ENCODE results near the gene AKNA.
A peak's percentile ranks its signal among the peaks of the same experiment; 100 is the strongest.

Gene AKNA

DNA sequence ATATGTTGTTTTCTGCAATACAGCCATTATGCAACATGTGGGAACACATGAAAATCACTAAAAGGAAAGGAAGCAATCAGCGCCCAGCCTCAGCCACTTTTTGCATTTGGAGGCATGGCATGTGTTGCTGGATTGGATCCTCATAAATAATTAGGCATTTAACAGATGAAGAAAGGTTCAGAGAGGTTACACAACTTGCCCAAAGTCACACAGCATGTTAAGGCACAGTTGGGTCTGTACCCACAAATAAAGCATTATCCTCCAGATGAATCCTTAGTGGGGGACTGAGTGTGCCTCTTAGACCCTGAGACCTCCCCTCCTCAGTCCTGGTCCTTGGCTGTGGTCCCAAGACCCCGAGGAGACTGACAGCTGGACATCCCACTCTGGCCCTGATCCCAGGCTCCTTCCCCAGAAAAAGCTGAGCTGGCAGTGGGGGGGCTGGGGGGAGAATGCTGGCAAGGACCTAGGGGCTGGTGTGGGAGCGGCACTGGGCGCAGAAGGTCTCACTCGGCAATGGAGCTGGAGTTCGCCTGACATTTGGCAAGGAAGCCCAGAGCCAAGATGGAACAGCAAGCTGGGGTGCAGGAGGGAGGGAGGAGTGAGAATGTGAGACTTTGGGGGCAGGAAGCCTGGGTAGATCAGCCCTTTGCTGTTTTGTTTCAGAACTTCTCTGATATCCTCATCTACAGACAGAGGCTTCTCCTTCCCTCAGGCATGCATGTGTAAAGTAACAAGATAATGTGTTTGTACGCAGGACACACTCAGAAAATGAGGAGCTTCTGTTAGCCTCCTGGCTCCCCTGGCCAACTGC, 6.9 kb upstream of the AKNA start:
- DNase-seq = peak in 1 of 2 experiments; percentile 49

DNA sequence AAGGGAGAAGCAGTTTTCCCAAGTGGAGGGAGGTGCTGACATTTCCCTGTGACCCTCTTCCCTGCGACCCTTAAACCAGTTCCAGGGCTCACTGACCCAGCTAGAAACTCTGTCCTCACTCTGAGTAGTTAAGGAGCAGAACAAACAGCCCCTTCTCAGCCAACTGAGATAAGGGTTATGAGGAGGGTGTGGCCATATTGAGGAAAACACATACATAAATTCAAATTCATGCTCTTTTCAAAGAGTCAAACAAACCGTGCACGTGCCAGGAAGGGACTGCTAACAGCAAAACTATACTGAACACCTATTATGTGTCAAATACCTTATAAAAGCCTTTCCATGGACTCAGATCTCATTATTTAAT, 4.9 kb upstream of the AKNA start:
- no peak for DNase-seq

DNA sequence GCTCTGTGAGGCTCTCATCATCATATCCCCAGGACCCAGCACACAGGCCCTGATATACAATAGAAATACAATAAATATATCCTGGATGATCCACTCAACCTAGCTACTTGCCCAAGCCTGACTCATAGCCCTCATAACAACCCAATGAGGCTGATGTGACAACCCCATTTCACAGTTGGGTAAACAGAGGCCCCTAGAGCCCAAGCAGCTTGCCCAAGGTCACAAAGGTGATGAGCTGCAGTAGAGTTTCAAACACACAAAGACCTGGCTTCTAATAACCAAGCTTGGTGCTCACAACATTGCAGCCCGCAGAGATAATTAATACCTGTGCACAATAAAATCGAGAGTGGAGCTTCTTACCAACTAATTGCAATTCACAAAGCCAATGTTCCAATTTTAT, 3.2 kb upstream of the AKNA start:
- DNase-seq = no peak

DNA sequence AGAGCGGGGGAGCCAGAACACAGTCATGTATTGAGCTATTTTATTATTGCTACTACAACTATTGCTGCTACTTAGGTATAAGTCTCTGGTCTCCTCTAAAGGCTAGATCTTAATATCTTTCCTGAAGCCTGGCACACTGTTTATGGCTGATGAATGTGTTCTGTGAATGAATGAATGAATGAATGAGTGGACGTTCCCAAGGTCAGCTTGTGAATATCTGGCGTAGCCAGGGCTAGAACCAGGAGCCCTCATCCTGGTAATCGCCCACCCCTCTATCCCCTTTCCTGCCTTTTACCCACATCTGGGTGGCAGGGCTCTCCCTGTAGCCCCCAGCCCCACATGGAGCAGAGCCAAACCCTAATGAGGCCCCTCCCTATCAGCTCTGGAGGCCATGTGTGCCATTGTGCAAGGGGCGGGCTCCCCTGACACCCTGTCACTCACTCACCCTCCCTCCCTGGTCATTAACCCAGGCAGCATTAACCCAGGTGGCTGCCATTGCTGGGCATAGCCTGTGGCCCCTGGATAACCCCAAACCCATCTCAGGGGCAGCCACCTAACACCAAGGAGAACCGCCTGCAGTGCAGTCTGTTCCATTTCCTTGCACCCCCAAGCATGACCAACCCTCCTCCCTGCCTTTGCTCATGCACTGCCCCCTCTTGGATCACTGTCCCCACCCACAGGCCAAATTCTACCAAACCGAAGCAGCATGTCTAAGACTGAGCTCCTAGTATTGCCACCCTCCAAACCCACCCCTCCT, 2.0 kb upstream of the AKNA start:
- no peak for DNase-seq

DNA sequence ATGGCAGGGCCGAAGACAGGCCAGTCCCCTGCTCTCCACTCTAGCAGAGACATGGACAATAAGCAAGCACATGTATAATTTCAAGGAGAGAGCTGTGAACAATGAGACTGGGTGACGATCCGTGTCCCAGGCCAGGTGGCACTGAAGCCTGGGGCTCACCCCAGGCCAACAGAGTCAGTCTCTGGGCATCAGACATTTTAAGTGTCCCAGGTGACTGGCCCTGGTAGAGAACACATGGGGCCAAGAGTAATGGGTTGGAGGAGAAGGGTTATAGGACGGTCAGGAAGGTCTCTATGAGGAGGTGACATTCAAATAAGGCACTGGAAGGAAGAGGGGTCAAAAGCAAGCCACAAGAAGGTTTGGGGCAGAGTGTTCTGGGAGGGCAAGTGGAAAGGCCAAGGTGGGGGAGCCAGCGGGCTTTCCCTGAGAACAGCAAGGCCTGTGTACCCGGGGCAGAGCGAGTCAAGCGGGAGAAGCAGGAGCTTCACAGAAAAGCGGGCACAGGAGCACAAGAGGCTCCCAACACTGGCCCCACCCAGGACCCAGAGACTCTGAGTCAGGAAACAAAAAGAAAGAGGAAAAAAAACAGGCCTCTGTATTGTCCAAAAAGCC, 1.1 kb upstream of the AKNA start:
- DNase-seq = no peak

DNA sequence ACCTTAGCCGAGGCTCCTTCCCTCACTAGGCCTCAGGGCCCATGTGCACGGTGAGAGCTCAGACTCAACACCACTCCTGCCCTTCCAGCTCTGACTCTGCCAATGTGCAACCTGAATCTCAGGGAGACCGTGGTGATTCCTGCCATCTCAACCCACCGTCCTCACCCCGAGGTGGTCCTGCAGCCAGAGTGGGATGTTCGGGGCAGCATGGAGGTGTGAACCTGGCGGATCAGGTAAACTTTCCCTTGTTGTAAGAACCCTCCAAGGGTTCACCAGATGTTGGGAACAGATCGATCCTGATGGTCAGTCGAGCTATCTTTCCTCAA, 538 bp upstream of the AKNA start:
- DNase-seq = no peak

DNA sequence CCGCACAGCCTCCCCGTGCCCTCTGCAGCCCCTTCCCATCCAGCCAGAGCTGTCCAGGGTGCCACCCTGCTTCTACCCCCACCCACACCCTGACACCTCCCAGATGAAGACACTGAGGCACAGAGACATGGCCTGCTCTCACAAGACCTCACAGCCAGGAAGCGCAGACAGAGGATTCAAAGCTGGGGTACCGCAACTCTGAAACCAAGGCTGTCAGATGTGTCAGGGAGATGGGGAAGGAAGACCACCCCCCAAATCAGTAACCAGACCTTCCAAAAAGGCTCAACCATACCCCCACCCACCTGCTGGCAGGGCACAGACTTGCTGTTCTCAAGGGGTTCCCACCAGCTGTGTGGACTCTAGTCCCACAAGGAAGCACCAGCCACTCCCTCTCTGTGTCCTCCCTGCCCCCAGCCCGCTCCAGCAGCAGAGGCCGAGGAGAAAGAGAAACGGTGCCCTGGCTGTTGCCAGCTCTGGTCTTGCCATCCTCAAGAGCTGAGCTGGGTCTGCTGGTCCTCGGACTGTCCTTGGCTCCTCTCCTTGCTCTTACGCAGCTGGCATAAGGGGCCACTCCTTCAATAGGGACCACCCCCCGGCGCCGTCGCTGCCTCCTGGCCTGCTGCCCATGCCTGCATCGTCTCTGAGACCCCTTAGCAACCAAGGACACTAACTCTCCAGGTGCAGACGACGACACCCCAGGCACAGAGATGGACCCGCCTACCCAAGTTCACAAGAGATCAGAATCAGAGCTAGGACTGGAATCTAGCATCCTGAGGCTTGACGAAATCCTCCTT, 699 bp downstream of the AKNA start:
- DNase-seq = no peak

DNA sequence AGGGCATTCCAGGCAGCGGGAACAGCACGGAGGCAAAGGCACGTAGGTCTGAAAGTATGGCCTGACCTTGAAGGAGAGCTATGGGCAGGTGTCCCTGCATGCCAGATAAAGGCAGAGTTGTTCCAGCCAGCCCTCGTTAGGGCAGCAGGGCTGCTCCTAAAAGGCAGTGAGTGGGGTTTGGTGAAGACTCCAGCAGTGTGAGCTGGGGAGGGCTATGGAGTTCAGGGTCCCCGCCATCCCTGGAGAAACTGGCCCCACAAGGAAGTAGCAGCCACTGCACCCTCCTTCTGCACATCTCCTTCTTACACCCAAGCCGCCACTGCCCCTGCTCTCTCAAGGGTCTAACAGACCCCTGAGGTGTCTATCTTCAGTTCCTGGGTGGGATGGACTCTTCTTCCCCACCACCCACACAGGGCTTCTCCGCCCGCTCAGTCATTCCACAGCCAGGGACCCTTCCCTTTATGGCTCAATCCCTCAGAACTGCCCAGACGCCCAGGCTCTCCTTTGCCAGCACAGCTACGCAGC, 1.4 kb downstream of the AKNA start:
- DNase-seq = no peak

DNA sequence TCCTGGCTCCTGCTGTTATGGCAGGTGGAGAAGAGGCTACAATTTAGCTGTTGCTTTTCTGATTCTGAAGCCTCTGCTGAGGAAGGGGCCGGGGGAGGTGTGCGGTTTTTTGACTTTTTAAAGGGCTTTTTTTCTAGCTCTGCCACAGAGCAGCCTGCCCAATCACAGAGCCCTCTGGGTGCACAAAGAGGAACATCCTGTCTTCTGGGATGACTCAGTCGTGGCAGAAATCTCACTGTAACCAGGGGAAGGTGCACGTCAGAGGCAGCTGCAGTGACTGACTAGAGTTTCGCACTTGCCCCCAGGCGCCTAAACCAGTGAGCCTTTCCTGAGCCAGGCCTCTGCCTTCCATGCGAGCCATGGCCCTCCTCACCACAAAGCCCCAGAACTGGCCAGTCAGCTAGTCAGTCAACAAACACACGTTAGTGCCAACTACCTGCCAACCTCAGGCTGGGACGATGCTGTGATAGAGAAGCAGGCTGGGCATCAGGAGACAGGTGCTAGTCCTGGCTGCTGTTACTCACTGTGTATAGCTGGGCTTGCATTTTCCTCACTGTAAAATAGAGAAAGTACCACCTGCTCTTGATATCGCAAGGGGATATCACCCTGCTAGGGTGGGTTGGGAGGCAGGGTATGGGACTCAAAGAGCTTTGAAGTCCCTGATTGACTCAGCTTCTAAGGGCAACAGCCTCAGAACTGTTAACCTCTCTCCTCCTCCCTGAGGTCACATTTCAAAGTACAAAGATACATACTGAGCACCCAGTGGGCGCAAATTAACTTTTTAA, 2.2 kb downstream of the AKNA start:
- DNase-seq = no peak

DNA sequence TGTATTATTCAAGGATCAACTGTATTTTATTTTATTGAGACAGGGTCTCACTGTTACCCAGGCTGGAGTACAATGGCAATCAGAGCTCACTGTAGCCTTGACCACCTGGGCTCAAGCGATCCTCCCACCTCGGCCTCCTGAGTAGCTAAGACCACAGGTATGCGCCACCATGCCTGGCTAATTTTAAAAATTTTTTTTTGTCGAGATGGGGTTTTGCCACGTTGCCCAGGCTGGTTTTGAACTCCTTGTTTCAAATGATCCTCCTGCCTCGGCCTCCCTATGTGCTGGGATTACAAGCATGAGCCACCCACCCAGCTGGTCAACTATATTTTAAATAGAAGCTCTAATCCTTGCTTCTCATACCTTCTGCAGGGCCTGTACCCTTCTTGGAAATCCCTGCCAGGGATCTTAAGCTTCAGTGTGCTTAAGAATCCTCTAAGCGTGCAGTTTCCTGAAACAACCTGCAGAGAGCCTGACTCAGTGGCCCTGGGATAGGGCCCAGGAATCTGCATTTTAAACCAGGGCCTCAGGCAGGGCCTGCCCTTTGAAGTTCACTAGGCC, 2.9 kb downstream of the AKNA start:
- no peak for DNase-seq

DNA sequence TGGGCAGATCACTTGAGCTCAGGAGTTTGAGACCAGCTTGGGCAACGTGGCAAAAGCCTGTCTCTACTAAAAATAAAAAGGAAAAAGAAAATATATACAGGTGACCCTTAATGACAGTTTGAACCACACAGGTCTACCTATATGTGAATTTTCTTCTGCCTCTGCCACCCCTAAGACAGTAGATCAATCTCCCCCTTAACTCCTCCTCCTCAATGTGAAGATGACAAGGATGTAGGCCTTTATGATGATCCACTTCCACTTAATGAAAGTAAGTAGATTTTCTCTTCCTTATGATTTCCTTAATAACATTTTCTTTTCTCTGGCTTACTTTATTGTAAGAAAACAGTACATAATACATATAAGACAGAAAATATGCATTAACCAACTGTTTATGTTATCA, 3.4 kb downstream of the AKNA start:
- no peak for DNase-seq

DNA sequence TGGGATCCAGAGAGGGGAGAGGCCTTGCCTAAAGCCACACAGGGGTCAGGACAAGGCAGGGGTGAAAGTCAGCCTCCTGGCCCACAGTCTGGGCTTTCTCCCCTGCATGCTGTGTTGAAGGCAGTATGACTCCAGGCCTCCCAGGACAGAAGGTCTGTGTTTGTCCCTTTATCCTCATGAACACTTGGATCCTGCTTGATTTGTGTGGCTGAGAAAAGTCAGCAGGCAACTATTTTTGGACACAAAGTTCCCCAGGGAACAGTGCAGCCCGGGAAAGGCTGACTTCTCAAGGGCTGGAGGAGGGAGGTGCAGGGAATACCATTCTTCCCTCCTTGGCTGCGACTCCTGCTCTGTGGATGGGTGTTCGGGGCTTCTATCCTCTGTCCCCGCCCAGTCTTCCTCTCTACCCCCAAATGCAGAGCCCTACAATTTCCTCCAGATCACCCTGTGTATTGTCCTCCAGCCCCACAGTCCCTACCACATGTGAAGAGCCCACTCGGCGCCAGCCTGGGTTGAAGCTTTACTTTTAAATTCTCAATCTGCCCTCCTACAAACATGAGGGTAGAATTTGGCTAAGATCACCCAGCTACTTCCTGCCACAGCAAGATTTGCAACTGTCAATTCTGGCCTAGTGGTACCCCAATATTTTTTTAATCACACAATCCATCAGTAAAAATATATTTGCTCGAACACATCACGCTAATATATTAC, 4.1 kb downstream of the AKNA start:
- DNase-seq = no peak

DNA sequence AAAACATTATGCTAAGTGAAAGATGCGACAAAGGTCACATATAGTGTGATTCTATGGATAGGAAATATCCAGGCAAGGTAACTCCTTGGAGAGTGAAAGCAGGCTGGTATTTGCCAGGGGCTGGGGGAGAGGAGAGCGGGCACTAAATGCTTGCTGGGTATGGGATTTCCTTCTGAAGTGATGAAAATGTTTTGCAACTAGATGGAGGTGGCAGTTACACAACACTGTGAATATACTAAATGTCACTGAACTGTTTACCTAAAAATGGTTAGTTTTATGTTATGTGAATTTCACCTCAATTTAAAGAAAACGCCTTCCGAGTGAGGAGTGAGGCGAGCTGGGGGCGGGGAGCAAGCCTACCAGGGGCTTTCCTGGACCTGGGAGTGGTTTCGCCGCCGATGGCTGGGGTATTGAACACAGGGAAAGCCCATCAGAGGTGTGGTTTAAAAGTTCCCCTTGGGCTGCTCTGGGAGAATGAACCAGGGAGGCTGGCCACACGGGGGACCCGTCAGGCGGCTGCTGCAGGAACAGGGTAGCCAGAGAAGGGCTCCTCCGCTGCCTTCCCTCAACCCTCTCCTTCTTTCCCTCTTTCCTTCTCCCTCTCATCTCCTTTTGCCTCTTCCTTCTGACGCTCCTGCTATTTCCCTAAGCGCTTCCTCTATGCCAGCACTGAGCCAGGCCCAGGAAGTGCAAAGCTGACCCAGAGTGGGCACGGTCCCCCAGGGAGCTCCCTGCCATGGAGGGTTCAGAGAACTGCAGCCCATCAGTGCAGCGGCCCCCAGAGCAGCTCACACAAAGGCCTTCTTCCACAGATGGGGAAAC, 4.9 kb downstream of the AKNA start:
- DNase-seq = no peak

DNA sequence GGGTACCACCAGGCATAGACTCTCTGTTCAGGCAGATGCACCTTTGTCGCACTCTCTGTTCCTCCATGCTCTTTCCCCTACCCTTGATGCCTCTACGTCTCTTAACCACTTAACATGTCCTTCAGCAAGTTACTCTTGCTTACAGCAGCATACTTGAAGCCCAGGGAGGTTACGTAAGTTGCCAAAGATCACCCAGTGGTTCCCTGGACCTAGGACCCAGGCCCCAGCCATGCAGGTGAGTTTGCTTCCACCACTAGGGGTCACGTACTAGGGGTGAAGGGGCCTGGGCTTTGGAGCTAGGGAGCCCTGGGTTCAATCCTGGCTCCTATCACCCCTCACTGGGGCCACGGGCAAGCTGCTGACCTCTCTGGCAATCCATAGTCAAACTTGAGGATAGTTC, 8.9 kb downstream of the AKNA start:
- no peak for DNase-seq

DNA sequence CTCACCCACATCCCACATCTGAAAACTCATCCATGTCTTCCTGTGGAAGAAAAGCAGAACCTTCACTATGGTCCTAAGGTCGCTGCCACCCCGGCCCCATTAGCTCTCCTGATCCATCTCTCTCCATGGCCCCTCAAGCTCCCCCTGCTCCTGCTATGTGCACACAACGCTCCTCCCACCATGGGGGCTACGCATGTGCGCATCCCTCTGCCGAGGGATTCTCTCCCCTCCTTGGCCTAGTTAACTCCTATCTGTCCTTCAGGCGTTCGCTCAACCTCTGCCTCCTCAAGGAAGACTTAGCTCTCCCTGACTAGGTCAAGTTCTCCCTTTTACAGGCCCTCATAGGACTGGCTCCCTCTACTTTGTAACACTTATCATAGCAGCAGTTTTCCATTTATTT, 9.8 kb downstream of the AKNA start:
- no peak for DNase-seq

DNA sequence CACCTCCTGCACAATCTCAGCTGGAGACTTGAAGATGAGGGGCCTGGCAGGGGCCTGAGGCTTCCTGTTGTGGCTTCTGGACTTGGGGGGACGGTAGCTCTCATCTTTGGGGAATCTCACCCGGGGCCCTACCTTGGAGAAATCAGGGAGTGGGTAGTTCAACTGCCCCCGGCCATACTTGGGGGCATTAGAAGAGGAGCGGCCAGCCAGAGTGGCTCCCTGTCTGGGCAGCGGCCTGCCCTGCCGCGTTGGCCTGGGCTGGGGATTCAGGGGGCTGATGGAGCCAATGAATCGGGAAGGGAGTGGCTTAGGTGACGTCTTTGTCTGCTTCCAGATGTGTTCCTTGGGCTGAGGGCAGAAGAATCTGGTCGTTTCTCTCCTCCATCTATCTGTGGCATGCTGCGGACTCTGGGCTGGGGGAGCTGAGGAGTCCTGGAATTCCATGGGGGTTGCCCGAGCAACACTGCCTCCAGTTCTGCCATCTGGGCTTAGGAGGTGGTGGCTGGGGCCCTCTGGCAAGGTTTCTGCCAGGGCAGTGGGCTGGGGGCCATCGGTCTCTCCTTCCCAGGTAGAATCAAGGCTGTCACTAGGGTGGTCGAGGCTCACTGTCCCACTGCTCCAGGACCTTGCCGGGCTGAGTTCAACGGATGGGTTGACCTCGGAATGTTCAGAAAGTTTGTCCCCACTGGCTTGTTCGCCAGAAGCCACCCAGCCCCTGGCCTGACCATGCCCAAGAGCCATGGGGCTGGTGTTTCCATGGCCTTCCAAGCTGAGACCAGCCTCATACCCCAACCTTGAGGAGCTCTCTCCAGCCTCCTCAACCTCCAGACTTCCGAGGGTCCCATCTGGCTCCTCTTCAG, 11.0 kb downstream of the AKNA start:
- no peak for DNase-seq

DNA sequence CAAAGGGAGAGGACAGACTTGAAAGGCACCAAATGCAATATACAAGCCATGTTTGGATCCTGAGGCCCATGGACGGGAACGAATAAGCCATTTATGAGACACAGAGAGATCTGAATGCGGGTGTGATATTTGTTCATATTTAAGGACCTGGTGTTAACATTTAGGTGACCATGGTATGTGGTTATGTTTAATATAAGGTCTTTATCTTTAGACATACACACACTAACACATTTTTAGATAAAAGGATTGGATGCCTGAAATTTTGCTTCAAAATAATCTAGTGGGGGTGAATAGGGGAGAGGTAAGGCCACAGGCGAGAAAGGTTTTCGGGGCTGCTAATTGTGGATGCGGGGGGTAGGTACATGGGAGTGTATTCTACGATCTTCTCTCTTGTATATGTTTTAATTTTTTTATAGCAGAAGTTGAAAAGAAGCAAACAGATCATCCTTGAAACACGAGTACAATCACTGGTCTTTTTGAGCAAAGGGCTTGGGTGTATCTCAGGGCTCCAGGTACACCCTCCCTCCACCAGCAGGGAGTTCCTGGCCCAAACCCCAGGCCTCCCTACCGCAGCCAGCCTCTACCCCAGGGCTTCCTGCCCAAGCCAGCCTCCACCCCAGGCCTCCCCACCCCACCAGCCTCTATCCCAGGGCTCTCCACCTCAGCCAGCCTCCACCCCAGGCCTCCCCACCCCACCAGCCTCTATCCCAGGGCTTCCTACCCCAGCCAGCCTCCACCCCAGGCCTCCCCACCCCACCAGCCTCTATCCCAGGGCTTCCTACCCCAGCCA, 12.2 kb downstream of the AKNA start:
- no peak for DNase-seq

DNA sequence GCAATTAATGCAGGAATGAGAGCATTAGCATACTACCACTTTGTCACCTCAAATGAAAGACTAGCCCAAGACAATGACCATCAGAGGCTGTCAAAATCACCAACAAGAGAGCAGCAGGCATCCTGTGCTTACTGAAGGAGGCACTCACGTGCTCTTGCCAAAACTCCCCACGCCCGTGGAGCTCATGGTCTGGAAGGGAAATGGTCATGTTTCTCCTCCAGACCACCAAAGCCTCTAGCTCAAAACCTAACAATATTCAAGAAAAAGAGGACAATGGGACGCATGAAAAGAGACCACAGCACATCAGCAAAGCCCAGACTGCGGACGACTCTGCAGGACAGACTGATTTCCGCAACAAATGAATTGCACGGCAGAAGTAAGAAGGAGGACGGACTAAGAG, 12.8 kb downstream of the AKNA start:
- no peak for DNase-seq
